Umbilical cord (tissue), 2 donors: Measurements from ENCODE around the gene PON3. TPM values are rescaled to one million over a fixed set of nuclear protein-coding genes. Genes with fewer than 3 reads are reported as not detected.

Experiments
- DNase-seq: peaks from one replicate; pipeline ENCODE4 v3.0.0-alpha.2; 2015; ENCODE audit warnings: low spot score
- total RNA-seq: library from RNA; depleted of rRNA; stranded (reverse); fragments of >200 nt; gene quantifications from one replicate; pipeline ENCODE4 v1.2.3, GENCODE V29; 2014; ENCODE audit warnings: low replicate concordance; ENCODE audit not compliant: insufficient read depth

The PON3 gene
- total RNA-seq, result 8.2 TPM

DNA sequence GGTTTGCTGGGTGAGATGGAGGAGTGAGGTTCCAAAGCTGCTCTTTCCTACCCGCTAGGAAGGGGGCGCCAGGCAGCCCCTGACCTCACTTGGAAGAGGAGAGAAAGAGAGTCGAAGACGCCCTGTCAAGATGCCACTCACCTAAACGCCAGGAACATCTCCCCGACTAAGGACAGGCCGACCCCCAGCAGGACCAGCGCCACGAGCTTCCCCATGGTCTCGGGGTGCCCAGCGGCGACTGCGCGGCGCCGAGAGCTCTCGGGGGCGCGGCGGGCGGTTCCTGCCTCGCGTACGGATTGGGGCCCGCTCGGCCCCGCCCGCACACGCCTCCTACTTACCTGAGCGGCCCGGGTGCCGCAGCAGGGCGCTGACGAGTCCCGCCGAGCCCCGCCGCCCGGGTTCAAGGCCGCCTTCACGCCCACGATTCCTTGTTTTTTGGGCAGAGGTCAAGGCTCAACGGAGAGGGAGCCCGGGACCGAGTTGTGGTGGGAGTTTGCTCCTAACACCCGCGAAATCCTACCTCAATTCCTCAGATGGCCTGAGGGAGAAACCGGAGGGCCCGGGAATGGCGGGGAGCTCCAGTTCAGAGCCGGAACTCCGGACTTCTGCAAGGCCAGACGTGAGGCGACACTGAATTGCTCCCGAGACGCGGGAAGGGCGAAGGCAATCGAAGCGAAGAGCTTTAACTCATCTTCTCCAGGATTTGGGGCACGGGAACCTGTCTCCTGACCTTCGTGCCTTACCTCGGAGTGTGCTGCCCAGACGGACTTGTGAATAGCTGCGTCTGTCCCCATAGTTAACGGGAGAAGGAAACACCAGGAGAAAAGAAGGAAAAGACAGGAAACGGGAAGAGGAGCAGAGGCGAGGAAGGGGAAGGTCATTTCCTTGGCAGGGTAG, at the start of gene PON3:
Gene PON3 (minus strand): TSS at position 240 of the 897 bp plus-strand sequence. CDS start 25 bp downstream, at position 215.
- peak; percentile 11 for DNase-seq

DNA sequence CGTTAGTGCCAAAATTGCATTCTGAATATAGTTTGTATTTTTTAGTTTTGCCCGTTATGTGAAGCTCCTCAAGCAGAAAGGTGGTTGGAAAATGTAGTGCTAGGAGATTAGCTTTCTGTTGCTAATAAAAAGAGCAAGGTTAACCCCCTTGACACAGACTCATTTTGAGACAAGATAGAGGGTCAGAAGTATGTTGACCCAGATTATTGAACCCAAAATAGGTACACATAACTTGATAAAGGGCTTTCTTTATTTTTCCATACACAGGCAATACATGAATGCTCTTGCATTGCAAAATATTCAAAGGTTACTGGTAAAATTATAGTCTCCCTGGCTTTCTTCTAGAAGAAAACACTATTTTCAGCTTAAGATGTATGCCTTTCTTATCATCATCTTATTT, 48.6 kb upstream of the PON3 start:
- no peak for DNase-seq

GRCh38 chr7:95441042-95441823, 45.1 kb upstream of the PON3 start:
- DNase-seq, result no peak

- no peak for DNase-seq
These were observed 44.3 kb upstream of the PON3 start for GRCh38 chr7:95440394-95441038.

- DNase-seq, result no peak
These were observed 40.2 kb upstream of the PON3 start for GRCh38 chr7:95436407-95436806.

DNA sequence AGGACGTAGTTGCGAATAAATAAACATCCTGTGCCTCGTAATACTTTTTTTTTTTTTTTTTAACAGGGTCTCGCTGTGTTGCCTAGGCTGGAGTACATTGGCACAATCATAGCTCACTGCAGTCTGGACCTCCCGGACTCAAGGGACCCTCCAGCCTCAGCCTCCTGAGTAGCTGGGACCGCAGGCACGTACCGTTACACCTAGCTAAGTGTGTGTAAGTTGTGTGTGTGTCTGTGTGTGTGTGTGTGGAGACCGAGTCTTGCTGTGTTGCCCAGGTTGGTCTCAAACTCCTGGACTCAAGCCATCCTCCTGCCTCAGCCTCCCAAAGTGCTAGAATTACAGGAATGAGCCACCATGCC, 39.2 kb upstream of the PON3 start:
- DNase-seq, result no peak

GRCh38 chr7:95434557-95435421, 38.6 kb upstream of the PON3 start, which contains the start of gene PON2:
PON2 (minus strand) TSS chr7:95435028; CDS start chr7:95434951, 77 bp downstream.
- peak; percentile 91 for DNase-seq

GRCh38 chr7:95433952-95434556, 37.9 kb upstream of the PON3 start:
- no peak for DNase-seq

GRCh38 chr7:95433129-95433528, 37.0 kb upstream of the PON3 start:
- DNase-seq, result no peak

DNA sequence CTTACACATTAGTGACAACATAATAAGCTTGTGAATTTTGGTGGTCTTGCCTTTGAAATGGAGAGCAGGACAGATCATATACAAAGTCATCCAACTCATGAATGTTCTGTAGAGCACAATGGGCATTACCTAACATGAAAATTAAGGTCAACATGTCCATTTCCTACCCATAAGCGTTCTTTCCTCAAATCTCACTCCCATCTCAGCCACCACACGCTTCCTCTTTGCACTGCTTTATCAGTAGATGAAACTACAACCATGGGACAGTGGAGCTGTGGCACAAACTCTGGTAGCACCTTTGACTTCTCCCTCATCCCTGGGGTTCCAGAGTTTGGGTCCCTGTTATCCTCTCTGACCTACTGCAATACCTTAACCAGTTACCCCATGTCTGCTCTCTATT, 36.4 kb upstream of the PON3 start:
- no peak for DNase-seq

- no peak for DNase-seq
These were observed 34.7 kb upstream of the PON3 start for GRCh38 chr7:95430864-95431263.

DNA sequence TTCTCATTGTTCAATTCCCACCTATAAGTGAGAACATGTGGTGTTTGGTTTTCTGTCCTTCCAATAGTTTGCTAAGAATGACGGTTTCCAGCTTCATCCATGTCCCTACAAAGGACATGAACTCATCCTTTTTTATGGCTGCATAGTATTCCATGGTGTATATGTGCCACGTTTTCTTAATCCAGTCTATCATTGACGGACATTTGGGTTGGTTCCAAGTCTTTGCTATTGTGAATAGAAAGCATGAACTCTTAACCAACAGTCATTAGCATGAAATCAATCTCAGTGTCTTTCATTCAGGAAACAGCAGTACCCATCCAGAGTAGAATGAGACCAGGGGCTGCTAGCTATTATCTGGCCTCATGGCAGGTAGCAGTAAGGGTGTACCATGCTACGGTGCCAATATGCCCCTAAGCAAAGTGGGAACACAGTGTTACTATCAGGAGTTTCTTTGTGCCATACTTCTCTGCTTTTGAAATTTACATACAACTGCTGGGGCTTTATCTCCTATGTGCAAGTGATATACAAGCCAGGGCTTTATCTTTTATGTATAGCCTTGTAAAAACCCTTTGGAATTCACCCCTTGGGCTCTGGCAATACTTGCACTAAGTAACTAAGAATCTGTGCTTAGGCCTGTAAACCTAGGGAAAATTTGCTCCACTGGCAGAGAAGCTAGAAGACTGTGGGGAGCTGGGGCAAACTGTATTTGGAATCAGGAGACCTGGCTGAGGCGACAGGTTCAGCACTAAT, 33.2 kb upstream of the PON3 start:
- peak; percentile 51 for DNase-seq

GRCh38 chr7:95427914-95428516, 31.8 kb upstream of the PON3 start:
- DNase-seq, result no peak

DNA sequence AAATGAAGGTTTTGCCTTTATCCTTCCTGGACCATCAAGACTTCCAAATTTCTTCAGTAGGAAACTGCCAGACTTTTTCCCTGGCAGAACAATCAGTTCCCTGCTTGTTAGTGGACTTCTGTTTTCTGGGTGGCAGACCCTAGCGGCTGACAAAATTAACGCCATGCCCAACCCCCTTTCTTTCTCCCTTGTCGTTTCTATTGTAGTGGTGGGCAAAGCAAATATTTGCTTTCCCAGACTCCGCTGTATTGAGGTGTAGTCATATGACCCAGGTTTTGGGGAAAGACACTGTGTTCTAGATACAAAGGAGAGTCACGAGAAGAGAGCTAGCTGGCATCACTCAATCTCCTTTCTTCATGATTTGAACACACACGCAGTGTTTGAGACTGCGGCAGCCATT, 31.0 kb upstream of the PON3 start:
- no peak for DNase-seq

DNA sequence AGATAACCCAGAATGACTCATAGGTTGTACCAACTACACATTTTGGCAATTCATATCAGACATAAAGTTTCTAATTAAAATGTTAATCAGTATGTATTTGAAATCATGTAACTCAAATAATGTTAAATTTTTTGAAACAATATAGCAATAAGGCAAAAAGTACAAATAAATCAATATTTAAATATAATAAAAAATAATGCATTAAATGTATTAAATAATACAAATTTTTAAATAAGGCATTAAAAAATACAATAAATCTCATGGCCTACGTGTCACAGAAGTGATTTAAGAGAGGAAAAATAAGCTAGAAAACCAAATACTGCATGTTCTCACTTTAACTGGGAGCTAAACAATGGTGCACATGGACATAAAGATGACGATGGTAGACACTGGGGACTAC, 29.5 kb upstream of the PON3 start:
- DNase-seq, result no peak

DNA sequence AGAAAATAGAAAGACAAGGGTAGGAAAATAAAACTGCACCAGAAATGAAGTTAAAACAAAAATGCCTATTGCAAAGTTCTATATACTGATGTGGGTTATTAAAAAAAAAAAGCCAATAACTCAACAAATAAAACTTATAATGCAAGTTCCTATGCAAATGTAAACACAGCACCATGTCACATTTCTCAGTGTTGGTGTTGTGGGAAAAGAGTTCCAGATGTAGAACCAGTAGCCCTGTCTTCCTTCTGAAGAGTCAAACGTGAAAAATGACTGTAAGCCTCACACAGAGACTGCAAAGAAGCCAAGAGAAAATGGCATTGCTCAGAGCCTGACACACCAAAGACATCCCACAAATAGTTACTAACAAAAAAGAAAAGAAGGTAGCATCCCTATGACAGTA, 28.5 kb upstream of the PON3 start:
- DNase-seq, result no peak

GRCh38 chr7:95421847-95422444, 25.8 kb upstream of the PON3 start:
- DNase-seq, result no peak

DNA sequence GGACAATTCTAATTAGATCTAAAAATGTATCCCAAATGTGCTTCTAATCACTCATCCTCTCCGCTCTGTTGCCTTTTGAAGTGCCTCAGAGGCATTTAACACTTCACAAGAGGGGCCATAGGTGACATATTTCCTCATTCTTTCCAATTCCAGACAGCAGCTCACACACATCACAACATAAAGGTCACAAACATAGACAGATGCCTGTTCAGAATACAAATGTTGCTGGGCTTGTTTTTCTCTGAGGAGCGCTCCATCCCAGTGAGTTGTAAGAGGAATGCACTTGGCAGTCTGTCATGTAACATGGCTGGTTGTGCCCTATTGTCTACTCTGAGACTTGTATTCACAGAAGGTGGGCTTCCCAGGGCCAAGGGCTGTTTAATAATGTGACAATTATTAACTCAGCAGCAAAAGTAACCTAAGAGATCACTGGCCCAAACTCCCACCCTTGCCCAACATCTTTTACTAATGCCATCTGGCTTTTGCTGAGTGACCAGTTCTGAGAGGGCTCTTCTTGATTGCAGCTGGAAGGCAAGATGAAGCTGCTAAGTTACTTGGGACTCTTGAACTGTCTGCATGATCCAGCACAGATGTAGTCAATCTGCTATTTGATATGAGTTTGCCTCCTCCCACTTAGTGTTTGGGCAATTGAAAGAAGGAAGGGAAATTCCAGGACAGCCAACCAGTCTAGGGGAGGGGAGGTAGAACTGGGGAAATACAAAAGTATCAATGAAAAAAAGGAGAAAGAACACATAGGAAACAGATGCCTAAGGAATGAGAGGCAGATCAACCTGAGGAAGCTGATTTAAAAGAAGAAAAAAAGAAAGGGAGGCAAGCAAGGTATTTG, 25.0 kb upstream of the PON3 start:
- peak; percentile 12 for DNase-seq
